A673 (cell line): Measurements from ENCODE around the gene R3HDML.

Experiments used
- EZH2 ChIP-seq: fragments of 200-600 bp; sonication (generic); IDR thresholded peaks from 2 replicates; pipeline ENCODE4 v1.6.1; 2017; ENCODE audit warnings: borderline replicate concordance, low read depth, mild to moderate bottlenecking, mixed read lengths, antibody characterized with exemption, low read length; ENCODE audit not compliant: poor library complexity, severe bottlenecking
- TF ChIP-seq, protein P1 (sequence below): fragments of 300-800, 200-600 bp; sonication (generic); conservative IDR thresholded peaks from 2 replicates; pipeline ENCODE4 v1.5.1; 2017; ENCODE audit warnings: low read depth, mild to moderate bottlenecking, antibody characterized with exemption, low read length, moderate library complexity, mixed read lengths

GRCh38 chr20:44306927-44307326 lies 29.9 kb upstream of the R3HDML start:
- TF ChIP-seq, protein P1, sequence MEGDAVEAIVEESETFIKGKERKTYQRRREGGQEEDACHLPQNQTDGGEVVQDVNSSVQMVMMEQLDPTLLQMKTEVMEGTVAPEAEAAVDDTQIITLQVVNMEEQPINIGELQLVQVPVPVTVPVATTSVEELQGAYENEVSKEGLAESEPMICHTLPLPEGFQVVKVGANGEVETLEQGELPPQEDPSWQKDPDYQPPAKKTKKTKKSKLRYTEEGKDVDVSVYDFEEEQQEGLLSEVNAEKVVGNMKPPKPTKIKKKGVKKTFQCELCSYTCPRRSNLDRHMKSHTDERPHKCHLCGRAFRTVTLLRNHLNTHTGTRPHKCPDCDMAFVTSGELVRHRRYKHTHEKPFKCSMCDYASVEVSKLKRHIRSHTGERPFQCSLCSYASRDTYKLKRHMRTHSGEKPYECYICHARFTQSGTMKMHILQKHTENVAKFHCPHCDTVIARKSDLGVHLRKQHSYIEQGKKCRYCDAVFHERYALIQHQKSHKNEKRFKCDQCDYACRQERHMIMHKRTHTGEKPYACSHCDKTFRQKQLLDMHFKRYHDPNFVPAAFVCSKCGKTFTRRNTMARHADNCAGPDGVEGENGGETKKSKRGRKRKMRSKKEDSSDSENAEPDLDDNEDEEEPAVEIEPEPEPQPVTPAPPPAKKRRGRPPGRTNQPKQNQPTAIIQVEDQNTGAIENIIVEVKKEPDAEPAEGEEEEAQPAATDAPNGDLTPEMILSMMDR: no peak
- no peak for TF ChIP-seq EZH2
